Stimulated activated CD4-positive, alpha-beta T cell treated with anti-CD3 and anti-CD28 coated beads, Interleukin-15, amount 100 ng/mL, for 1 hour (primary cell): Measurements from ENCODE around the gene AMDHD2.
A peak's percentile ranks its signal among the peaks of the same experiment; 100 is the strongest.
"Not testable (repeated sequence)": the region's sequence is repeated elsewhere in the genome, so short reads cannot be mapped to it uniquely, and the experiment has no call there.

Experiments
- DNase-seq, 2 donors: peaks; one replicate each; pipeline ENCODE4 v3.0.0-alpha.2; 2020; ENCODE audit warnings: low read depth in 1 of 2, low spot score in 1 of 2

The AMDHD2 gene

GRCh38 chr16:2531696-2532493 is 11.7 kb downstream of the AMDHD2 start:
- DNase-seq = peak; percentile 93 to 94

GRCh38 chr16:2532494-2533141 is 12.4 kb downstream of the AMDHD2 start:
- no peak for DNase-seq

GRCh38 chr16:2533142-2533755 is 13.1 kb downstream of the AMDHD2 start:
- not testable (repeated sequence) for DNase-seq

GRCh38 chr16:2533912-2534311 is 13.7 kb downstream of the AMDHD2 start:
- DNase-seq = no peak

GRCh38 chr16:2534335-2534734 is 14.2 kb downstream of the AMDHD2 start:
- DNase-seq = not testable (repeated sequence)

- no peak for DNase-seq
Observed at GRCh38 chr16:2535625-2536013, 15.4 kb downstream of the AMDHD2 start.

- peak; percentile 91 for DNase-seq
Observed at GRCh38 chr16:2537451-2538379, 17.5 kb downstream of the AMDHD2 start, which contains the start of gene PDPK1. PDPK1 (plus strand) TSS chr16:2538021; CDS start chr16:2538113, 92 bp downstream.

- not testable (repeated sequence) for DNase-seq
Observed at GRCh38 chr16:2539192-2539844, 19.1 kb downstream of the AMDHD2 start.

- not testable (repeated sequence) for DNase-seq
Observed at GRCh38 chr16:2539845-2540458, 19.8 kb downstream of the AMDHD2 start.

GRCh38 chr16:2540912-2541311 is 20.7 kb downstream of the AMDHD2 start:
- not testable (repeated sequence) for DNase-seq

GRCh38 chr16:2541409-2541808 is 21.2 kb downstream of the AMDHD2 start:
- not testable (repeated sequence) for DNase-seq

- DNase-seq = not testable (repeated sequence)
Observed at GRCh38 chr16:2543771-2544170, 23.6 kb downstream of the AMDHD2 start.

GRCh38 chr16:2550283-2550878 is 30.2 kb downstream of the AMDHD2 start:
- not testable (repeated sequence) for DNase-seq

- DNase-seq = not testable (repeated sequence)
Observed at GRCh38 chr16:2551420-2551889, 31.3 kb downstream of the AMDHD2 start.

- DNase-seq = not testable (repeated sequence)
Observed at GRCh38 chr16:2554709-2555425, 34.7 kb downstream of the AMDHD2 start.

GRCh38 chr16:2557150-2557549 is 37.0 kb downstream of the AMDHD2 start:
- not testable (repeated sequence) for DNase-seq

- not testable (repeated sequence) for DNase-seq
Observed at GRCh38 chr16:2560131-2560797, 40.1 kb downstream of the AMDHD2 start.

- DNase-seq = peak in 1 of 2 donors; percentile 58
Observed at GRCh38 chr16:2560798-2561133, 40.6 kb downstream of the AMDHD2 start.
